CD4-positive, alpha-beta T cell treated with Interleukin-10 for 1 hour (primary cell): Measurements from ENCODE around the gene BCAS3.
"Not testable (repeated sequence)": the region's sequence is repeated elsewhere in the genome, so short reads cannot be mapped to it uniquely, and the experiment has no call there.

Experiments used
- DNase-seq: peaks from one replicate; pipeline ENCODE4 v3.0.0-alpha.2; 2020

Gene BCAS3

GRCh38 chr17:60677308-60678117, at the start of gene BCAS3:
BCAS3 (plus strand) TSS chr17:60677851.
- peak; percentile 97 for DNase-seq

- no peak for DNase-seq
Observed at GRCh38 chr17:60628252-60628889, 49.3 kb upstream of the BCAS3 start.

- DNase-seq: no peak
Observed at GRCh38 chr17:60629120-60629519, 48.5 kb upstream of the BCAS3 start.

- DNase-seq: no peak
Observed at GRCh38 chr17:60630352-60630751, 47.3 kb upstream of the BCAS3 start.

GRCh38 chr17:60631119-60631518, 46.5 kb upstream of the BCAS3 start:
- DNase-seq: no peak

DNA sequence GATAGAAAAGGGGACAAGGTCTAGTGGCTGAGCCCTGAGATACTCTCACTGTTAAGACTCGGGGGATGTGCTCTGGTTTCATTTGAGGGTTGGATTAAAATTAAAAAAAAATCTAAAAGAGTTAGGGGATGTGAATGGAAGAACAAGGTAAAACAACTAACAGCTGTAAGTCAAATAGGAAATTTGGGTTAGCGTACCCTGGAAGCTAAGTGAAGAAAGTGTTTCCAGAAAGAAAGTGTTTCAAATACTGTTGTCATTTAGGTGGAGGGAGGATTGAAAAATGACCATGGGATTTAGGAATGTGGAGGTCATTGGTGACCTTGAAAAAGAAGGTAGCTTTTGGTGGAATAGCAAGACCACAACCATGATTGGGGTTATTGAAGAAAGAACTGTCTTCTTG, 40.0 kb upstream of the BCAS3 start:
- no peak for DNase-seq

DNA sequence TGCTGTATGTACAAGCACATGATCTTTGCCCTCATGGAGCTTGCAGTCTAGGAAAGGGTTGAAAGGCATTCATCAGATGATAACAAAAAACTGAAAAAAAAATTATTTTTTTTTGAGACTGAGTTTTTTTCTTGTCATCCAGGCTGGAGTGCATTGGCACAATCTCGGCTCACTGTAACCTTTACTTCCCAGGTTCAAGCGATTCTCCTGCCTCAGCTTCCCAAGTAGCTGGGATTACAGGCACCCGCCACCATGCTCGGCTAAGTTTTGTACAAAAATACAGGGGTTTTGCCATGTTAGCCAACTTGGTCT, 38.7 kb upstream of the BCAS3 start:
- DNase-seq: no peak

DNA sequence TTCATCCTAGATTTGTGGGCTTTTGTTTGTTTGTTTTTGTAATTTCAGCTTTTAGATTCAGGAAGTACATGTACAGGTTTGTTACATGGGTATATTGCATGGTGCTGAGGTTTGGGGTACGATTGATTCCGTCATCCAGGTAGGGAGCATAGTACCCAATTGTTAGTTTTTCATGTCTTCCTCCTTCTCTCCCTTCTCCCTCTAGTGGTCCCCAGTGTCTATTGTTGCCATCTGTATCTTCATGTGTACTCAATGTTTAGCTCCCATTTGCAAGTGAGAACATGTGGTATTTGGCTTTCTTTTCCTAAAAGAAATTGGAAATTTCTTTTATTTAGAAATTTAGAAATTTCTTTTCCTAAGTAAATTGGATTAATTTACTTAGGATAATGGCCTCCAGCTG, 37.1 kb upstream of the BCAS3 start:
- no peak for DNase-seq

DNA sequence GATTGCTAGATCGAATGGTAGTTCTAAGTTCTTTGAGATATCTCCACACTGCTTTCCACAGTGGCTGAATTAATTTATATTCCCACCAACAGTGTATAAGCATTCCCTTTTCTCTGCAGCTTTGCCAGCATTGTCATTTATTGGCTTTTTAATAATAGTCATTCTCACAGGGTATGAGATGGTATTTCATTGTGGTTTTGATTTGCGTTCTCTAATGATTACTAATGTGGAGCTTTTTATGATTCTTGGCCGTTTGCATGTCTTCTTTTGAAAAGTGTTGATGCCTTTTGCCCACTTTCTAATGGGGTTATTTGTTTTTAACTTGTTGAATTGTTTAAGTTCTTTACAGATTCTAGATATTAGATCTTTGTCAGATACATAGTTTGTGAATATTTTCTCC, 36.5 kb upstream of the BCAS3 start:
- no peak for DNase-seq

DNA sequence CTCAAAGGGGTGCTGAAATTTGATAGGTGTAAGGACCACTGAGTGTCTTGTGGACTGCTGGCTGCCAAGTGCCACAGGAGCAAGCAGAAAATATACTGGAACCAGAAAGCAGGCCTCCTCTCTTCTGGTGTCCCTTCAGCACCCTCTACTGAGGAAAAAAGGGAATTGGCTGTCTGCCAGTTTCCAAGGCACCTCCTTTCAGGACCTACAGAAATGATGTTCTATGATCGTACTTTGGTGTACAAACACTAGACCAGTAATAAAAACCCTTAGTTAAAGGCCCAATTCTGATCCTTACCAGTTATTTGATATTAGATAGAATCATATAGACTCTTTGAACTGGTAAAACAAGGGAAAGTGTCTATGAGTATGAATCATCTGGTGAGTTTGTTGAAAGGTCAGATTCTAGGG, 35.8 kb upstream of the BCAS3 start:
- peak; percentile 64 for DNase-seq

DNA sequence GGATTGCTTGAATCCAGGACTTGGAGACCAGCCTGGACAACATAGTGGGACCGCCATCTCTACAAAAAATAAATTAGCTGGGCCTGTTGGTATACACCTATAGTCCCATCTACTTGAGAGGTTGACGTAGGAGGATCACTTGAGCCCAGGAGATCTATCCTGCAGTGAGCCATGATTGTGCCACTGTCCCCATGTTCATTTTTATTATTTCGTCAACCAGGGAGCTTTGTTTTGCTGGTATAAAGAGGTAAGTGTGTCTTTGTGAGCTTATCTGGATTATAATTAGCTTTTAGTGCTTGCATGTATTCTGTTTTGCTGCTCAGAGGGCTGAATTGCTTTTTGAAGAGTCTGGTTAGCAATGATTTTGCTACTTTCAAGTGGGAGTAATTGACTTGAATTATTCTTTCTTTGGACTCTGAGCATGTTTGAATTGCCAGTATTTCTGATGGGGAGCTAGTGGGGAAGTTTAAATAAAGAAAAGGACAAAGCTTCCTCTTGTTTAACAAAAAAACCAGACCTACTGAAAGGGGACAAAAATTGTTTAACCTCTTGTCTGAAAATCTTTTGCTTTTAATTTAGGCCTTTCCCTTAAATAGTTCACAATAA, 31.6 kb upstream of the BCAS3 start:
- no peak for DNase-seq

GRCh38 chr17:60646701-60647100, 30.9 kb upstream of the BCAS3 start:
- DNase-seq: no peak

GRCh38 chr17:60647705-60648104, 29.9 kb upstream of the BCAS3 start:
- DNase-seq: no peak

GRCh38 chr17:60652454-60653247, 25.0 kb upstream of the BCAS3 start:
- DNase-seq: no peak

GRCh38 chr17:60653569-60653968, 24.1 kb upstream of the BCAS3 start:
- DNase-seq: no peak

DNA sequence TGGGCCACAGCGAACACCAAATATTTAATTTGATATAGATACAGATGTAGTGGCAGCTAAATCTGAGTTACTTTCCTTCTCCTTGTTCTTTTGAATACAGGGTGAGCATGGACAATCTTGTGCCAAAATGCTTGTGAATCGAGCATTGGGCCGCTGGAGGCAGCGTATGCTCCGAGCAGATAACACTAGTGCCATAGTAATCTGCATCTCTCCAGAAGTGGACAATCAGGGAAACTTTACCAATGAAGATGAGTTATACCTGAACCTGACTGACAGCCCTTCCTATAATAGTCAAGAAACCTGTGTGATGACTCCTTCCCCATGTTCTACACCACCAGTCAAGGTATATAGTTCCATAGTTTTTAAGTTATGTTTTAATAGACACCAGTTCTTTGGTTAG, 21.2 kb upstream of the BCAS3 start:
- no peak for DNase-seq

GRCh38 chr17:60659156-60659555, 18.5 kb upstream of the BCAS3 start:
- DNase-seq: no peak

DNA sequence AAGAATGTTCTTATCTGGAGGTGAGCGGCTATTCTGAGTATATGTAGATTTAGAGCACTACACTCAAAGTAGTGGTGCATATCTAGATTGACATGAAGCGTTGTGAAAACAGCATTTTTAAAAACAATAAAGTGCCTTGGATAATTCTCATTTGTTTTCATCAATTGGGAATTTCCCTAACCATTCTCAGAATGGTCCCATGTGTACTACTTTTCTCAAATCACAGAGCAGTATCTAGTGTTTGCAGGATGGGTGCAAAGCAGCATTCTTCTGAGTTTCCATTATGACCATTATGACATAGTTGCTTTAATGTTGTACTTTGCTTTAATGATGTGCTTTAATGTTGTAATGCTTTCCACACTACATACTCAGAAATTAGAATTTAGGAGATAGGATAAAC, 16.2 kb upstream of the BCAS3 start:
- no peak for DNase-seq

DNA sequence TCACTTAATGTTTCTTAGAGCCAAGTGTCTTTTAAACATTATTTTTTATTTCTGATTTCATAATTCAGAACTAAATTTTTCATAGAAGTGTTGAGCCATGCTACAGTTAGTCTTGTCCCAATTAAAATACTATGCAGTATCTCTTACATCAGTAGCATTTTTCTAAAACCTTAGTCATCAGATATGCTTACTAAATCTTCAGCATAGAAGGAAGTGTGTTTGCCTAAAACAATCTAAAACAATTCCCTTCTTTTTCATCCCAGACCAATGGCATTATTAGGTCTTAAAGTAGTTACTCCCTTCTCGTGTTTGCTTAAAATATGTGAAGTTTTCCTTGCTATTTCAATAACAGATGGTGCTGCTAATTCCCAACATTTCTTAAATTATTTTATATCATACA, 13.6 kb upstream of the BCAS3 start:
- DNase-seq: no peak

GRCh38 chr17:60665602-60666001, 12.0 kb upstream of the BCAS3 start:
- DNase-seq: no peak

DNA sequence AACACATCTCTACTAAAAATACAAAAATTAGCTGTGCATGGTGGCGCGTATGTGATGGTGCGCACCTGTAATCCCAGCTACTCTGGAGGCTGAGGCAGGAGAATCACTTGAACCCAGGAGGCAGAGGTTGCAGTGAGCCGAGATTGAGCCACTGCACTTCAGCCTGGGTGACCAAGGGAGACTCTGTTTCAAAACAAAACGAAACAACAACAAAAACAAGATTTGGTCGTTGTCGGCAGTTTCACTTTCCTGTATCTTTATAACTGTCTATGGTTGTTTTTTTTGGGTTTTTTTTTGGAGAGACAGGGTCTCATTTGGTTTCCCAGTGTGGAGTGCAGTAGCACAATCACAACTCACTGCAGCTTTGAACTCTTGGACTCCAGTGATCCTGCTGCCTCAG, 8.9 kb upstream of the BCAS3 start:
- DNase-seq: not testable (repeated sequence)

DNA sequence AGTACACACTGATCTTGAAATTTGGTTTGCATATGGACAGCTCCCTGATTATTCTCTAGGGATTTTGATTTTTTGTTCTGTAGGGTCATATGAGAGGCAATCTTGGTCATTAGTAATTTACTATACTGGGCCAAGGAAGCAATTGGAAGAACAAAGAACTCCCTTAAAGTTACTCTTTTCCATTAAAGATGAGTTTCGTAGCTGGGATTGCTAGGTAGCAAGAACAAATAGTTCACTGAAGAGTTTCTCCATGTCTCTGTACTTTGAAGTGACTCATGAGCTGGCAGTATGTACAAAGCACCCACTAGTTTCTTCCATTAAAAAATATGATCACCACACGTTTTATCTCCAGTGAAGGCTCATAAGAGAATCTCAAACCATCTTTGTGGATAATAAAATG, 6.2 kb upstream of the BCAS3 start:
- DNase-seq: no peak

- not testable (repeated sequence) for DNase-seq
Observed at GRCh38 chr17:60674637-60675036, 3.0 kb upstream of the BCAS3 start.

DNA sequence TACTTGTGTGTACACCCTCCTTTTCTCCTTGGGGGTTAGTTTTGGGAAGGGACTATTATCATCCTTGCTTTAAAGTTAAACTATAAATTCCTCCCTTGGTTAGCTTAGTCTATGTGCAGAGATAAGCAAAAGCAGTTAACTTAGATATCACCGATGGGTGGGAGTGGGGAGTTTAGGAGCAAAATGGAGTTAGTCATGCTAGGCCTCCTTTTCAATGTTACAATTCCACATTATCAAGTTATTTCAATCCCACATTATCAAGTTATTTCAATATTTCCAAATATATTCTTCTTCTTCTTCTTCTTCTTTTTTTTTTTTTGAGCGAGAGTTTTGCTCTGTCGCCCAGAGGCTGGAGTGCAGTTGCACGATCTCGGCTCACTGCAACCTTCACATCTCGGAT, 1.7 kb upstream of the BCAS3 start:
- DNase-seq: no peak
